Neural progenitor cell (in vitro differentiated cells): Measurements from ENCODE around the gene MSGN1. TPM values are rescaled to one million over a fixed set of nuclear protein-coding genes. Genes with fewer than 3 reads are reported as not detected.

Experiments
- DNase-seq: peaks from one replicate; pipeline ENCODE4 v3.0.0-alpha.2; 2016; ENCODE audit warnings: low spot score
- H2AFZ ChIP-seq: fragments of 200-600 bp; sonication (generic); replicated peaks from 2 replicates; pipeline ENCODE4 v1.6.1; 2016; ENCODE audit warnings: antibody characterized with exemption
- H3F3A ChIP-seq: fragments of 200-600 bp; sonication (generic); 2 replicates; pipeline ENCODE4 v1.6.1; 2016; ENCODE audit warnings: antibody characterized with exemption, low read depth
- H3K27ac ChIP-seq: fragments of 200-600 bp; sonication (generic); 2 replicates; pipeline ENCODE4 v1.5.1; 2016; ENCODE audit warnings: mild to moderate bottlenecking
- H3K27me3 ChIP-seq: fragments of 200-600 bp; sonication (generic); 2 replicates; pipeline ENCODE4 v1.6.1; 2016; ENCODE audit warnings: mild to moderate bottlenecking, moderate library complexity
- H3K36me3 ChIP-seq: fragments of 200-600 bp; sonication (generic); 2 replicates; pipeline ENCODE4 v1.5.1; 2016
- H3K4me1 ChIP-seq: fragments of 200-600 bp; sonication (generic); 2 replicates; pipeline ENCODE4 v1.6.1; 2016; ENCODE audit warnings: mixed run types
- H3K4me2 ChIP-seq: fragments of 200-600 bp; sonication (generic); 2 replicates; pipeline ENCODE4 v1.6.1; 2016
- H3K4me3 ChIP-seq: fragments of 200-600 bp; sonication (generic); 2 replicates; pipeline ENCODE4 v1.5.1; 2016
- H3K79me2 ChIP-seq: fragments of 200-600 bp; sonication (generic); 2 replicates; pipeline ENCODE4 v1.6.1; 2016; ENCODE audit warnings: low read depth
- H3K9ac ChIP-seq: fragments of 200-600 bp; sonication (generic); 2 replicates; pipeline ENCODE4 v1.6.1; 2016
- H3K9me3 ChIP-seq: fragments of 200-600 bp; sonication (generic); 2 replicates; pipeline ENCODE4 v1.5.1; 2016; ENCODE audit warnings: low read depth
- H4K20me1 ChIP-seq: fragments of 200-600 bp; sonication (generic); 2 replicates; pipeline ENCODE4 v1.6.1; 2016; ENCODE audit warnings: low read depth
- H3K27ac Mint-ChIP-seq: 3 replicates; pipeline ENCODE4 v1.8.0; 2021; ENCODE audit warnings: mixed read lengths
- H3K27me3 Mint-ChIP-seq: 2 replicates; pipeline ENCODE4 v1.8.0; 2022; ENCODE audit warnings: low read depth, mild to moderate bottlenecking, inconsistent platforms, moderate library complexity, mixed read lengths; ENCODE audit not compliant: insufficient read depth
- H3K36me3 Mint-ChIP-seq: 3 replicates; pipeline ENCODE4 v1.8.0; 2021; ENCODE audit warnings: mixed read lengths
- H3K4me1 Mint-ChIP-seq: 3 replicates; pipeline ENCODE4 v1.8.0; 2021; ENCODE audit warnings: mixed read lengths
- H3K4me3 Mint-ChIP-seq: 3 replicates; pipeline ENCODE4 v1.8.0; 2021; ENCODE audit warnings: mild to moderate bottlenecking, moderate library complexity, mixed read lengths
- H3K9me3 Mint-ChIP-seq: 3 replicates; pipeline ENCODE4 v1.8.0; 2020; ENCODE audit warnings: mixed read lengths
- CTCF ChIP-seq: fragments of 200-600 bp; sonication (generic); IDR thresholded peaks from 2 replicates; pipeline ENCODE4 v1.5.1; 2017; ENCODE audit warnings: antibody characterized with exemption, mild to moderate bottlenecking
- EZH2 ChIP-seq: fragments of 200-600 bp; sonication (generic); IDR thresholded peaks from 2 replicates; pipeline ENCODE4 v1.6.1; 2017; ENCODE audit warnings: antibody characterized with exemption, mild to moderate bottlenecking, moderate library complexity
- EZH2phosphoT487 ChIP-seq: fragments of 200-600 bp; sonication (generic); IDR thresholded peaks from 2 replicates; pipeline ENCODE4 v1.6.1; 2017; ENCODE audit warnings: antibody characterized with exemption
- total RNA-seq: library from RNA; depleted of rRNA; stranded (reverse); fragments of >200 nt; gene quantifications from 2 replicates; pipeline ENCODE4 v1.2.3, GENCODE V29; 2015; ENCODE audit warnings: low replicate concordance

The MSGN1 gene
- total RNA-seq, 1 donor from 2014 or later, result not detected

GRCh38 chr2:17800693-17801458, 15.4 kb upstream of the MSGN1 start:
- no peak overlapping the region for H3K4me2 ChIP-seq
- H3K27me3 ChIP-seq, result no peaks in the 10 kb centered on the region
- H3K4me3 Mint-ChIP-seq, result no peak overlapping the region
- no peaks in the 10 kb centered on the region for H4K20me1 ChIP-seq
- no peaks in the 10 kb centered on the region for H3K79me2 ChIP-seq
- no peaks in the 10 kb centered on the region for H3K9me3 ChIP-seq
- peaks cover 6% of the 10 kb centered on the region for H3K4me1 ChIP-seq
- H3K27ac ChIP-seq, result no peak overlapping the region
- H3K36me3 Mint-ChIP-seq, result no peaks in the 10 kb centered on the region
- peaks cover 7% of the 10 kb centered on the region for H3K27me3 Mint-ChIP-seq
- no peaks in the 10 kb centered on the region for H3K9me3 Mint-ChIP-seq
- no peak overlapping the region for H2AFZ ChIP-seq
- H3K27ac Mint-ChIP-seq, result no peak overlapping the region
- H3K4me3 ChIP-seq, result no peak overlapping the region
- peaks cover 18% of the 10 kb centered on the region for H3K4me1 Mint-ChIP-seq
- H3K9ac ChIP-seq, result no peak overlapping the region
- DNase-seq, result no peak
- H3K36me3 ChIP-seq, result no peaks in the 10 kb centered on the region
- no peaks in the 10 kb centered on the region for H3F3A ChIP-seq
- TF ChIP-seq EZH2phosphoT487 (no peak), CTCF (no peak), EZH2 (no peak)

GRCh38 chr2:17803497-17803896, 12.8 kb upstream of the MSGN1 start:
- Histone ChIP-seq H3K27me3 (no peaks in the 10 kb centered on the region), H3K9me3 (no peaks in the 10 kb centered on the region), H3F3A (no peaks in the 10 kb centered on the region), H3K4me1 (peaks cover 6% of the 10 kb centered on the region), H3K36me3 (no peaks in the 10 kb centered on the region), H2AFZ (no peak overlapping the region), H3K79me2 (no peaks in the 10 kb centered on the region), H3K4me2 (no peak overlapping the region), H4K20me1 (no peaks in the 10 kb centered on the region), H3K4me3 (no peak overlapping the region), H3K9ac (no peak overlapping the region), H3K27ac (no peak overlapping the region)
- TF ChIP-seq CTCF (no peak), EZH2 (no peak), EZH2phosphoT487 (no peak)
- no peak overlapping the region for H3K27ac Mint-ChIP-seq
- H3K4me1 Mint-ChIP-seq, result peaks cover 18% of the 10 kb centered on the region
- peaks cover 7% of the 10 kb centered on the region for H3K27me3 Mint-ChIP-seq
- DNase-seq, result no peak
- H3K36me3 Mint-ChIP-seq, result no peaks in the 10 kb centered on the region
- H3K4me3 Mint-ChIP-seq, result no peak overlapping the region
- no peaks in the 10 kb centered on the region for H3K9me3 Mint-ChIP-seq

GRCh38 chr2:17804358-17804757, 11.9 kb upstream of the MSGN1 start:
- H3K9me3 ChIP-seq, result no peaks in the 10 kb centered on the region
- Mint-ChIP-seq H3K27ac (no peak overlapping the region), H3K9me3 (no peaks in the 10 kb centered on the region), H3K27me3 (peaks cover 7% of the 10 kb centered on the region), H3K4me1 (peaks cover 14% of the 10 kb centered on the region), H3K4me3 (no peak overlapping the region), H3K36me3 (no peaks in the 10 kb centered on the region)
- no peak for DNase-seq
- H3K4me2 ChIP-seq, result no peak overlapping the region
- TF ChIP-seq CTCF (no peak), EZH2phosphoT487 (no peak)
- no peaks in the 10 kb centered on the region for H3K27me3 ChIP-seq
- H3K79me2 ChIP-seq, result no peaks in the 10 kb centered on the region
- peaks cover 6% of the 10 kb centered on the region for H3K4me1 ChIP-seq
- no peaks in the 10 kb centered on the region for H3K36me3 ChIP-seq
- H3K9ac ChIP-seq, result no peak overlapping the region
- no peak overlapping the region for H2AFZ ChIP-seq
- H4K20me1 ChIP-seq, result no peaks in the 10 kb centered on the region
- H3F3A ChIP-seq, result no peaks in the 10 kb centered on the region
- H3K27ac ChIP-seq, result no peak overlapping the region
- H3K4me3 ChIP-seq, result no peak overlapping the region
